Trophoblast cell (in vitro differentiated cells and primary cell): ENCODE results near the gene UTP14A.

Source experiments
- DNase-seq, 2 donors: peaks; one replicate each; pipeline ENCODE4 v3.0.0-alpha.2; 2016
- H2AFZ ChIP-seq: 2 replicates; pipeline ENCODE4 v1.6.1; 2013; ENCODE audit warnings: low read length, moderate library complexity, mild to moderate bottlenecking; ENCODE audit not compliant: insufficient read depth, poor library complexity
- H2AK5ac ChIP-seq: 2 replicates; pipeline ENCODE4 v1.6.1; 2013; ENCODE audit warnings: mild to moderate bottlenecking, low read length
- H2BK120ac ChIP-seq: 2 replicates; pipeline ENCODE4 v1.6.1; 2013; ENCODE audit warnings: low read length, mild to moderate bottlenecking, moderate library complexity; ENCODE audit not compliant: insufficient read depth, poor library complexity
- H2BK12ac ChIP-seq: 2 replicates; pipeline ENCODE4 v1.6.1; 2013; ENCODE audit warnings: mild to moderate bottlenecking, low read length, moderate library complexity
- H2BK5ac ChIP-seq: 2 replicates; pipeline ENCODE4 v1.6.1; 2013; ENCODE audit warnings: low read length, low read depth, moderate library complexity, mild to moderate bottlenecking; ENCODE audit not compliant: poor library complexity
- H3K14ac ChIP-seq: 2 replicates; pipeline ENCODE4 v1.6.1; 2013; ENCODE audit warnings: mild to moderate bottlenecking, low read length
- H3K18ac ChIP-seq: 2 replicates; pipeline ENCODE4 v1.6.1; 2013; ENCODE audit warnings: mild to moderate bottlenecking, low read length
- H3K23ac ChIP-seq: 2 replicates; pipeline ENCODE4 v1.6.1; 2013; ENCODE audit warnings: low read length
- H3K27ac ChIP-seq: 2 replicates; pipeline ENCODE4 v1.5.1; 2013; ENCODE audit warnings: low read depth, mild to moderate bottlenecking, inconsistent platforms, low read length, moderate library complexity
- H3K27me3 ChIP-seq: 2 replicates; pipeline ENCODE4 v1.6.1; 2013; ENCODE audit warnings: inconsistent platforms, mild to moderate bottlenecking, low read length, moderate library complexity; ENCODE audit not compliant: insufficient read depth
- H3K36me3 ChIP-seq, 2 experiments: 1 replicate in 1 of 2; 2 replicates in 1 of 2; pipeline ENCODE4 v1.6.1; 2013; ENCODE audit warnings: low read length in 2 of 2, mild to moderate bottlenecking in 2 of 2, moderate library complexity in 1 of 2; ENCODE audit not compliant: insufficient read depth in 2 of 2, control insufficient read depth in 1 of 2
- H3K4ac ChIP-seq: 2 replicates; pipeline ENCODE4 v1.6.1; 2013; ENCODE audit warnings: low read depth, mild to moderate bottlenecking, low read length, moderate library complexity
- H3K4me1 ChIP-seq, 2 experiments: 1 replicate in 1 of 2; 2 replicates in 1 of 2; pipeline ENCODE4 v1.6.1; 2013; ENCODE audit warnings: low read length in 2 of 2, mild to moderate bottlenecking in 2 of 2, moderate library complexity in 1 of 2; ENCODE audit not compliant: insufficient read depth in 2 of 2, control insufficient read depth in 1 of 2
- H3K4me2 ChIP-seq: 2 replicates; pipeline ENCODE4 v1.6.1; 2013; ENCODE audit warnings: inconsistent platforms, mild to moderate bottlenecking, low read length, moderate library complexity
- H3K4me3 ChIP-seq: 2 replicates; pipeline ENCODE4 v1.5.1; 2013; ENCODE audit warnings: mild to moderate bottlenecking, low read depth, low read length, inconsistent platforms
- H3K79me1 ChIP-seq: one replicate; pipeline ENCODE4 v1.6.1; 2013; ENCODE audit warnings: low read length
- H3K79me2 ChIP-seq: 2 replicates; pipeline ENCODE4 v1.6.1; 2013; ENCODE audit warnings: low read length, mild to moderate bottlenecking; ENCODE audit not compliant: control insufficient read depth, insufficient read depth, poor library complexity
- H3K9ac ChIP-seq: 2 replicates; pipeline ENCODE4 v1.6.1; 2013; ENCODE audit warnings: mild to moderate bottlenecking, low read length
- H3K9me3 ChIP-seq: 2 replicates; pipeline ENCODE4 v1.6.1; 2013; ENCODE audit warnings: low read depth, mild to moderate bottlenecking, control low read depth, inconsistent platforms, low read length; ENCODE audit not compliant: insufficient read depth
- H4K12ac ChIP-seq: 2 replicates; pipeline ENCODE4 v1.6.1; 2013; ENCODE audit warnings: low read depth, mild to moderate bottlenecking, low read length, moderate library complexity
- H4K8ac ChIP-seq: 2 replicates; pipeline ENCODE4 v1.6.1; 2013; ENCODE audit warnings: low read depth, mild to moderate bottlenecking, low read length, moderate library complexity
- H4K91ac ChIP-seq: one replicate; pipeline ENCODE4 v1.6.1; 2013; ENCODE audit warnings: low read depth, mild to moderate bottlenecking, low read length, moderate library complexity
- WGBS: extraction: QIAGEN DNeasy Blood & Tissue Kit; methylation state at CpG from one replicate; pipeline ENCODE4 v1.1.7; 2013; ENCODE audit warnings: missing lambda C conversion rate; ENCODE audit not compliant: insufficient read length, insufficient coverage; ENCODE audit errors: extremely low coverage; 5-methylcytosine and 5-hydroxymethylcytosine counted together

The UTP14A gene

GRCh38 chrX:129955682-129956081 lies 49.7 kb downstream of the UTP14A start:
- Histone ChIP-seq H3K9me3 (no peaks in the 10 kb centered on the region), H4K12ac (no peak overlapping the region), H3K9ac (no peak overlapping the region), H3K14ac (no peak overlapping the region), H3K79me2 (peaks cover 2% of the 10 kb centered on the region), H3K18ac (no peak overlapping the region), H3K4ac (no peak overlapping the region), H3K27me3 (no peaks in the 10 kb centered on the region), H2AK5ac (no peak overlapping the region), H3K36me3 (no peaks in the 10 kb centered on the region), H3K23ac (no peak overlapping the region), H3K79me1 (peaks cover 6% of the 10 kb centered on the region), H2BK5ac (no peak overlapping the region), H4K8ac (no peak overlapping the region), H2BK120ac (no peak overlapping the region), H2BK12ac (no peak overlapping the region), H3K27ac (no peak overlapping the region), H4K91ac (no peak overlapping the region), H3K4me1 (peaks cover 12 to 21% of the 10 kb centered on the region in 2 experiments), H3K4me3 (no peak overlapping the region), H2AFZ (no peak overlapping the region), H3K4me2 (no peak overlapping the region)
- no peak for DNase-seq
- WGBS, result no CpG with 5 or more reads among the region's 3 CpGs

- no peaks in the 10 kb centered on the region for H3K36me3 ChIP-seq
- no peak overlapping the region for H3K4me2 ChIP-seq
- H2AFZ ChIP-seq, result no peak overlapping the region
- H2BK120ac ChIP-seq, result no peak overlapping the region
- H4K91ac ChIP-seq, result no peak overlapping the region
- H3K27ac ChIP-seq, result no peak overlapping the region
- H3K4me3 ChIP-seq, result no peak overlapping the region
- H3K9me3 ChIP-seq, result no peaks in the 10 kb centered on the region
- no peak overlapping the region for H4K12ac ChIP-seq
- H3K9ac ChIP-seq, result no peak overlapping the region
- H4K8ac ChIP-seq, result no peak overlapping the region
- no peak overlapping the region for H2BK12ac ChIP-seq
- no peak overlapping the region for H3K4ac ChIP-seq
- no peak overlapping the region for H3K18ac ChIP-seq
- H2BK5ac ChIP-seq, result no peak overlapping the region
- no peak overlapping the region for H3K23ac ChIP-seq
- peaks cover 6% of the 10 kb centered on the region for H3K79me1 ChIP-seq
- H3K14ac ChIP-seq, result no peak overlapping the region
- H3K27me3 ChIP-seq, result no peaks in the 10 kb centered on the region
- H3K4me1 ChIP-seq, result peaks cover 12 to 21% of the 10 kb centered on the region in 2 experiments
- no peak overlapping the region for H2AK5ac ChIP-seq
- DNase-seq, result no peak
- peaks cover 2% of the 10 kb centered on the region for H3K79me2 ChIP-seq
- WGBS, result no CpG with 5 or more reads among the region's 10 CpGs
Observed at GRCh38 chrX:129956145-129956544, 50.2 kb downstream of the UTP14A start.

GRCh38 chrX:129956765-129957164 lies 50.8 kb downstream of the UTP14A start:
- Histone ChIP-seq H4K12ac (no peak overlapping the region), H3K4me1 (peaks cover 16 to 25% of the 10 kb centered on the region in 2 experiments), H2AFZ (no peak overlapping the region), H2BK12ac (no peak overlapping the region), H4K8ac (peak overlapping the region; percentile 71), H3K79me2 (peaks cover 2% of the 10 kb centered on the region), H3K9ac (no peak overlapping the region), H3K9me3 (no peaks in the 10 kb centered on the region), H3K14ac (no peak overlapping the region), H3K4me2 (peak overlapping the region; percentile 69), H3K4me3 (no peak overlapping the region), H3K36me3 (no peaks in the 10 kb centered on the region), H2AK5ac (no peak overlapping the region), H3K27ac (no peak overlapping the region), H3K4ac (no peak overlapping the region), H3K79me1 (peaks cover 9% of the 10 kb centered on the region), H2BK120ac (no peak overlapping the region), H4K91ac (no peak overlapping the region), H3K23ac (no peak overlapping the region), H3K18ac (no peak overlapping the region), H2BK5ac (no peak overlapping the region), H3K27me3 (no peaks in the 10 kb centered on the region)
- WGBS, result no CpG with 5 or more reads among the region's 20 CpGs
- DNase-seq, result no peak

GRCh38 chrX:129957241-129958082 lies 51.5 kb downstream of the UTP14A start:
- Histone ChIP-seq H3K4me3 (peak overlapping the region; percentile 67), H3K79me1 (peaks cover 10% of the 10 kb centered on the region), H4K8ac (peak overlapping the region; percentile 96), H2AFZ (peak overlapping the region; percentile 91), H3K4me2 (peak overlapping the region; percentile 94), H3K9me3 (no peaks in the 10 kb centered on the region), H3K79me2 (peaks cover 2% of the 10 kb centered on the region), H3K27ac (no peak overlapping the region), H4K12ac (peak overlapping the region; percentile 96), H3K4ac (peak overlapping the region; percentile 37), H3K4me1 (peaks cover 18 to 22% of the 10 kb centered on the region in 2 experiments), H3K23ac (no peak overlapping the region), H3K14ac (peak overlapping the region; percentile 76), H4K91ac (peak overlapping the region; percentile 78), H3K27me3 (no peaks in the 10 kb centered on the region), H3K18ac (peak overlapping the region; percentile 79), H2BK12ac (peak overlapping the region; percentile 30), H2BK5ac (peak overlapping the region; percentile 59), H3K36me3 (no peaks in the 10 kb centered on the region), H3K9ac (no peak overlapping the region), H2BK120ac (peak overlapping the region; percentile 84), H2AK5ac (no peak overlapping the region)
- DNase-seq, result peak; percentile 57 to 64
- WGBS, result no CpG with 5 or more reads among the region's 56 CpGs
